Hepatocyte (in vitro differentiated cells): Measurements from ENCODE around the gene CC2D2B. TPM values are rescaled to one million over a fixed set of nuclear protein-coding genes. Genes with fewer than 3 reads are reported as not detected.

ENCODE experiments used
- DNase-seq: peaks from one replicate; pipeline ENCODE4 v3.0.0-alpha.2; 2016; ENCODE audit warnings: low spot score
- H2AFZ ChIP-seq: fragments of 200-600 bp; sonication (generic); 2 replicates; pipeline ENCODE4 v1.6.0; 2016; ENCODE audit warnings: antibody characterized with exemption, mild to moderate bottlenecking
- H3K27ac ChIP-seq: fragments of 200-600 bp; sonication (generic); 2 replicates; pipeline ENCODE4 v1.5.1; 2016; ENCODE audit warnings: mild to moderate bottlenecking
- H3K27me3 ChIP-seq: fragments of 200-600 bp; sonication (generic); 2 replicates; pipeline ENCODE4 v1.6.1; 2016
- H3K36me3 ChIP-seq: fragments of 200-600 bp; sonication (generic); replicated peaks from 2 replicates; pipeline ENCODE4 v1.5.1; 2016; ENCODE audit warnings: low read depth; ENCODE audit not compliant: insufficient read depth
- H3K4me1 ChIP-seq: fragments of 200-600 bp; sonication (generic); 2 replicates; pipeline ENCODE4 v1.5.1; 2016; ENCODE audit warnings: mild to moderate bottlenecking, moderate library complexity; ENCODE audit not compliant: insufficient read depth
- H3K4me2 ChIP-seq: fragments of 200-600 bp; sonication (generic); 2 replicates; pipeline ENCODE4 v1.6.0; 2016
- H3K4me3 ChIP-seq: fragments of 200-600 bp; sonication (generic); 2 replicates; pipeline ENCODE4 v1.5.1; 2016; ENCODE audit warnings: mild to moderate bottlenecking
- H3K79me2 ChIP-seq: fragments of 200-600 bp; sonication (generic); 2 replicates; pipeline ENCODE4 v1.6.0; 2017; ENCODE audit warnings: mild to moderate bottlenecking
- H3K9me2 ChIP-seq: fragments of 200-600 bp; sonication (generic); replicated peaks from 2 replicates; pipeline ENCODE4 v1.6.0; 2017; ENCODE audit warnings: mild to moderate bottlenecking; ENCODE audit not compliant: insufficient read depth
- H3K9me3 ChIP-seq: fragments of 200-600 bp; sonication (generic); 2 replicates; pipeline ENCODE4 v1.5.1; 2016; ENCODE audit warnings: low read depth, mild to moderate bottlenecking
- H4K20me1 ChIP-seq: fragments of 200-600 bp; sonication (generic); 2 replicates; pipeline ENCODE4 v1.6.0; 2016; ENCODE audit warnings: mild to moderate bottlenecking; ENCODE audit not compliant: insufficient read depth, poor library complexity, severe bottlenecking
- CTCF ChIP-seq: fragments of 200-600 bp; sonication (generic); IDR thresholded peaks from 2 replicates; pipeline ENCODE4 v1.5.1; 2016; ENCODE audit warnings: antibody characterized with exemption, mild to moderate bottlenecking; ENCODE audit not compliant: poor library complexity
- EZH2 ChIP-seq: fragments of 200-600 bp; sonication (generic); IDR thresholded peaks from 2 replicates; pipeline ENCODE4 v1.6.1; 2016; ENCODE audit warnings: antibody characterized with exemption, mild to moderate bottlenecking, borderline replicate concordance
- EZH2phosphoT487 ChIP-seq: fragments of 200-600 bp; sonication (generic); IDR thresholded peaks from one replicate; pipeline ENCODE4 v1.6.1; 2018; ENCODE audit warnings: antibody characterized with exemption, mild to moderate bottlenecking, low read depth, moderate library complexity; ENCODE audit not compliant: unreplicated experiment, severe bottlenecking
- WGBS: methylation state at CpG from one replicate; pipeline ENCODE4 v1.1.6; 2016; ENCODE audit warnings: low lambda C conversion rate; ENCODE audit errors: missing lambda C conversion rate; 5-methylcytosine and 5-hydroxymethylcytosine counted together
- polyA plus RNA-seq: library from polyadenylated mRNA; unstranded; fragments of >200 nt; fragmentation: Nextera tagmentation; extraction: Ambion mirVana; gene quantifications from 2 replicates; pipeline ENCODE4 v1.2.1, GENCODE V29; 2016
- total RNA-seq: library from RNA; depleted of rRNA; stranded (reverse); fragments of >200 nt; gene quantifications from 2 replicates; pipeline ENCODE4 v1.2.3, GENCODE V29; 2014

Gene CC2D2B
- total and polyA plus RNA-seq, 2 experiments from 2014 or later, result 0.13 TPM; not detected in 1

DNA sequence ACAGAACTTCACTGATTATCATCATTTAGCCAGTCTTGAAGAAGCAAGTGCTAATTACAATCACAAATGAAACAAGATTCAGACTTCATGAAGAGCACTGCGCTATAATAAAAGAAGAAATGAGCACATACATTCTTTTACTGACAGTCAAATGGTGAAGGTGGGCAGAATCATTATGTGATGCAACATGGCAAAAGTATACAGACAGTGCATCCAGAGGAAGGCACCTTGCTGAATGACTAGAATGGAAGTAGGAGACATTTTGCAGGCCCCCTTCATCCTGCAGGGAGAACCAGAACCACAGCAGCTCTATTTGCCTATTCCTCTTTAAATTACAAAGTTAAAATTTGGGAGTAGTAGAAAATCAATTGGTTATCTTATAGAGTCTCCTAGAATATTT lies 31.0 kb upstream of the CC2D2B start:
- no peak for DNase-seq
- Histone ChIP-seq H3K36me3 (peaks cover 7% of the 10 kb centered on the region), H3K9me2 (no peaks in the 10 kb centered on the region), H3K9me3 (no peaks in the 10 kb centered on the region), H3K4me3 (no peak overlapping the region), H2AFZ (no peak overlapping the region), H3K27me3 (no peaks in the 10 kb centered on the region), H3K79me2 (no peaks in the 10 kb centered on the region), H3K4me2 (no peak overlapping the region), H4K20me1 (no peaks in the 10 kb centered on the region), H3K27ac (no peak overlapping the region), H3K4me1 (no peaks in the 10 kb centered on the region)
- WGBS, result 100% methylated on average over 1 of the region's 1 CpG
- TF ChIP-seq EZH2phosphoT487 (no peak), CTCF (no peak), EZH2 (no peak)

DNA sequence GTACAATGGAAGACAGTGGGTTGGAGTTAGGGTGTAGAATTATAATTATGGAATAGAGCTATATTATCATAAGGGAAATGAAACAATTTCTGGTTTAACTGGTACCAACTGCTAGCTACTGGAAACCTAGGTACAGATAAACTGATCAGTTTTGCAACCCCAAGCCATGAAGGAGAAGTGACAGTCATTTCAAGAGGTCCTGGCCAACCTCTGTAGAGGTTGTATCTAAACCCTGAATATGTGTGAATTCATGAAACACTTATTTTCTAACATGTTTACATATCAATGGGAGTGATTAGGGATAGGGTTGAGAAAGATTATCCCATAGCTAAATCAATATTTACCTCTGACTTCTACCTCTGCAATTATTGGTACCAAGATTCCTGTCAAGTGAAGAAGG lies 29.9 kb upstream of the CC2D2B start:
- H3K36me3 ChIP-seq, result peaks cover 7% of the 10 kb centered on the region
- no peaks in the 10 kb centered on the region for H3K27me3 ChIP-seq
- TF ChIP-seq EZH2 (no peak), EZH2phosphoT487 (no peak)
- no peaks in the 10 kb centered on the region for H3K4me1 ChIP-seq
- no peak overlapping the region for H2AFZ ChIP-seq
- no peaks in the 10 kb centered on the region for H3K79me2 ChIP-seq
- no peaks in the 10 kb centered on the region for H3K9me2 ChIP-seq
- H3K27ac ChIP-seq, result no peak overlapping the region
- H3K9me3 ChIP-seq, result no peaks in the 10 kb centered on the region
- no peak overlapping the region for H3K4me2 ChIP-seq
- DNase-seq, result no peak
- H3K4me3 ChIP-seq, result no peak overlapping the region
- H4K20me1 ChIP-seq, result no peaks in the 10 kb centered on the region

GRCh38 chr10:95880704-95881103 lies 27.1 kb upstream of the CC2D2B start:
- no peaks in the 10 kb centered on the region for H4K20me1 ChIP-seq
- H3K9me3 ChIP-seq, result no peaks in the 10 kb centered on the region
- no peak overlapping the region for H3K27ac ChIP-seq
- H3K79me2 ChIP-seq, result no peaks in the 10 kb centered on the region
- WGBS, result 86% methylated on average over 2 of the region's 2 CpGs
- no peaks in the 10 kb centered on the region for H3K27me3 ChIP-seq
- DNase-seq, result no peak
- H3K9me2 ChIP-seq, result no peaks in the 10 kb centered on the region
- no peak for TF ChIP-seq CTCF
- no peak for TF ChIP-seq EZH2phosphoT487
- TF ChIP-seq EZH2, result no peak
- H2AFZ ChIP-seq, result no peak overlapping the region
- no peak overlapping the region for H3K4me3 ChIP-seq
- no peaks in the 10 kb centered on the region for H3K4me1 ChIP-seq
- no peak overlapping the region for H3K4me2 ChIP-seq
- H3K36me3 ChIP-seq, result peaks cover 7% of the 10 kb centered on the region

DNA sequence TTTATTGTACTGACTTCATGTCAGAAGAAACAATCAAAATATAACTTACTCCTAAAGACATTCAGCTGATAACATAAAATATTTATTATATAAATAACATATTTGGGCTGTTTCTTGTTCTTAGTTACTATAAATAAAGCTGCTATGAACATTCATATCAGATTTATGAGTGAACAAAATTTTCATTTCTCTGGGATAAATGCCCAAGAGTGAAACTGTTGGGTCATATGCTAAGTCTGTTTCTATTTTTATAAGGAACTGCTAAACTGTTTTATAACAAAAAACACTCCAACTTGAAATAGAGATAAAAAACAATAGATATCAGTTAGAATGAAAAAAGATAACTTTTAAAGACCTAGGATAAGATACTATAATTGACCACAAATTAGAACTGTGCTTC lies 26.5 kb upstream of the CC2D2B start:
- Histone ChIP-seq H4K20me1 (no peaks in the 10 kb centered on the region), H2AFZ (no peak overlapping the region), H3K9me3 (no peaks in the 10 kb centered on the region), H3K9me2 (no peaks in the 10 kb centered on the region), H3K27me3 (no peaks in the 10 kb centered on the region), H3K36me3 (peaks cover under 1% of the 10 kb centered on the region), H3K4me3 (no peak overlapping the region), H3K79me2 (no peaks in the 10 kb centered on the region), H3K4me2 (no peak overlapping the region), H3K4me1 (no peaks in the 10 kb centered on the region), H3K27ac (no peak overlapping the region)
- DNase-seq, result no peak
- TF ChIP-seq EZH2 (no peak), CTCF (no peak), EZH2phosphoT487 (no peak)
